Panc1 (cell line): ENCODE data around the gene FNBP1L.

Experiments used
- CTCF ChIP-seq: fragments of 450-650 bp; IDR thresholded peaks from 2 replicates; pipeline ENCODE4 v1.5.1; 2017; ENCODE audit warnings: mild to moderate bottlenecking
- POLR2AphosphoS5 ChIP-seq: IDR thresholded peaks from 2 replicates; pipeline ENCODE4 v1.6.1; 2012; ENCODE audit warnings: mild to moderate bottlenecking, low read depth, low read length, moderate library complexity

- TF ChIP-seq CTCF: no peak
- no peak for TF ChIP-seq POLR2AphosphoS5
These were observed 101.2 kb downstream of the FNBP1L start for GRCh38 chr1:93549131-93549530.
